Measurements from ENCODE around the gene ADCY7.

Gene ADCY7

DNA sequence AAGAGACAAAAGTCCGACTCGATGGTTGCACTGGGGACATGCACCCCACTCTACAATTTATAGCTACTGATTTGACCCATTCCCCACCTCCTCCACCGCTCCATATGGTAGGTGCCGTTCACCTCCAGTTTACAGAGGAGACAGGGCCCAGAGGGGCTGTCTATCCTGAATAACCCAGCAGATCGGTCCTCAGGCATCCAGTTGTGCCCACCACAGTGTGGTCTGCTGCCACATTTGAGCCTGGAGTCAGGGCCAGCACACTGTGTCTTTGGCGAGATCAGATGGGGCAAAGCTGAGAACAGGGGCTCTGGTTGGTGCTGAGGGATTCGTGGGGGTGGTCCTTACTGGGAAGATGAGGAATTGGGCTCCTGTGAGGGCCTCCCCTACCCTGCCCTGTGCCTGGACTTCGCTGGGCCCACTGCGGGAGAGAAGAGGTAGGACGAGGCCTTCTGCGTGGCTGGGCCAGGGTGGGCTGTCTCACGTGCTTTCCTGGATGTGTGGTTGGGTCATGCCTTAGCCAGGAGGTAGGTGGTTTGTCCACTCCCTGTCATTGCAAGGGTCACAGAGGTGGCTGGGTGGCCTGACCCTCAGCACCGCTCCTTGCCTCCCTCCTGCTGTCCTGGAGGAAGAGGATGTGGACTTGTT, 2.8 kb downstream of the ADCY7 start:
- DNase-seq = no peak

DNA sequence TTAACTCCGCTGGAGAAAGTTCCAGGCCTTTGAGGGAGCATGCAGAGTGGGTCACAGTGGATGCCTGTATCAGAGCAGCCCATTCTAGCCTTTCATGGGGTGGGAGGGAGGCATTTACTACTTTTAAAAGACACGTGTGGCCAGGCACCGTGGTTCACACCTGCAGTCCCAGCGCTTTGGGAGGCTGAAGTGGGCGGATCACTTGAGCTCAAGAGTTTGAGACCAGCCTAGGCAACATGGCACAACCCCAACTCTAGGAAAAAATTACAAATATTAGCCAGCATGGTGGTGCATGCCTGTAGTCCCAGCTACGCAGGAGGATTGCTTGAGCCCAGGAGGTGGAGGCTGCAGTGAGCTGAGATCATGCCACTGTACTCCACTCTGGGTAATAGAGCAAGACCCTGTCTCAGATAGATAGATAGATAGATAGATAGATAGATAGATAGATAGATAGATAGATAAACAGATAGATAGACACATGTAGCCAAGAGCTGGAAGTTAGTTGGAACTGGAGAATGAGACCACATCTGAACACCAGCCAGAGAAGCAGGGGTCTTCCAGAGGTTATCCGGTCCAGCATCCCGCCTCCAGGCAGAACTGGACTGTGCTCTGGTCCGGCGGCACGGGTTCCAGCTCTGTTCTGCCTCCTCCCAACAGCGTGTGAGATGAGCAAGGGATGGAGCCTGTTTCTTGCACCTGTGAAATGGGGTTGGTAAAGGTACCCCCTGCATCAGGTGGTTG, 3.6 kb downstream of the ADCY7 start:
- no peak for DNase-seq

DNA sequence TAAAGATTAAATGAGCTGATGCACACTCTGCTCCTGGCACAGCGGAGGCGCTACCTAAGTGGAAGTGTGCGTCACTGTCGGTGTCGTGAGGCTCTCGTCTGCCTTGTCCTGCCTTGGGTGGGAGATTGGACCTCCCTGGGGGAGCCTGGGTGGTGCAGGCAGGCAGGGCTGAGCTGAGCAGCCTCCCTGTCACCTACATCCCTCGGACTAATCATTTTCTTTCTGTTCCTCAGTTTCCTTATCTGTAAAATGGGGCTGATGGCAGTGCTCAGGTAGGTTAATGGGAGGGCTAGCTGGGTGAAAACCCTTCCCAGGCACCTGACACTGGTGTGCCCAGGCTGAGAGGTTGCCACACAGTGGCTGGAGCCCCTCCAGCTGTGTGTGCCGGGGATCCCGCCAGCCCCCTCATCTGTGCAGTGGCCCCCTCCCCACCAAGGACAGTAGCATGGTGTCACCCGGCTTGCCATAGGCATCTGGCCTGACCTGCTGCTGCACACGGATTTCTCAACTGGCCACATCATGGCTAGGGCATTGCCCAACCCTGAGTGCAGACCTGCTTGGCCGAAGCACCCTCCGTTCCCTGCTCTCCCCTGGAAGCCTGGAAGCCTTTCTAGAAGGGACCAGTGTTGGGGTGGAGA, 4.3 kb downstream of the ADCY7 start:
- no peak for DNase-seq

DNA sequence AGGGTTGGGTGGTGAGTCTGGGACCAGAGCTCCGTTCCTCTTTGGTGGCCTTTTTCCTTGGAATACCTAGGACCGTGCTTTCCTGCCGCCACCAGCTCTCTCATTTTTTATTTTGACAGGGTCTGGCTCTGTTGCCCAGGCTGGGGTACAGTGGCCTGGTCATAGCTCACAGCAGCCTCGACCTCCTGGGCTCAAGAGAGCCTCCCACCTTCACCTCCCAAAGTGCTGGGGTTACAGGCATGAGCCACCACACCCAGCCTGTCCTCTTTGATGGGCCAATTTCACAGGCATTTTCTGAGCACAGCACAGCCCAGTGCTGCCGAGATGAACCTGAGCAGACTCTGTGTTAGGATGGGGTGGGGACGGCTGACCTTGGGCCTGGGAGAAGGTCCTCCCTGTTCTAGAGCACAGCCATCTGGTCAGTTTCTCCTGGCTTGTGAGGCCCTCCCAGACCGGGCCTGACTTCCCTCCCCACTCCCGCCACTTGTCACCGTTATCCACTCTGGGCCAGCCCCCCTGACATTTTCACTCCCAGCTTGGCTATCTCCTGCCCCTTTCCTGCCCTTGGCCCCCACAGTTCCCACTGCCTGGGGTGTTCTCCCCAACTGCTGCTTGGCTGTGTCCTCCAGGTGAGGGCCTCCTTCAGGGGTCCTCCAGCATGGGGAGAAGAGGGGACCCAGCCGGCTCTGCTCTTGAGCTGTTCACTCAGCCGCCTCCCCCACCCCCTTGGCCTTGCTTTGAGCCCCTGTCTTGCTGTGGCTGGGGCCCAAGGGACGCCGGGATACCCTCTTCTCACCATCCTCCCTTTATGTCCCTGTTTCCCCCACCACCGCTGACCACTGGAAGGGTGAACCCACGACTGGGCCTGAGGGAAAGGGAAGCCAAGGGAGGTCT, 5.0 kb downstream of the ADCY7 start:
- DNase-seq = no peak

DNA sequence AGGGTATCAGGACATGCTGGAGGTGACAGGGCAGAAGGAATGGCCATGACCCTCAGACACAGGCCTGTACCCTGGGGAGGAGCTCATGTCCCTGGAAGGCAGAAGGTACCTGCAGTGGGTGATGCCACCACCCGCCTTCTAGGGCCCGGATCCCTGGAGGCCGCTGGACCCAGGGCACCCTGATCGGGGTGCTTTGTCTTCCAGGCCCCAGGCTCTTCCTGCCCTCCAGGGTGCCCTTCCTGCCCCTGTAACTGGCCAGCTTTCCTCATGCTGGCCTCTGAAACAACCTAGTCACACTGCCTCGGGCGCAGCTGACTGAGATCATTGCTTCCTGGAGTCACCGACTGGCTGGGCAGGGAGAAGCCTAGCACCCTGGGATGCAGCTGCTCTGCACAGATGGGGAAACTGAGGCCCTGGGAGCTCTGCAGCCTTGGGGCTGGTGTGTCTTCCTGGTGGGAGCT, 5.8 kb downstream of the ADCY7 start:
- no peak for DNase-seq

DNA sequence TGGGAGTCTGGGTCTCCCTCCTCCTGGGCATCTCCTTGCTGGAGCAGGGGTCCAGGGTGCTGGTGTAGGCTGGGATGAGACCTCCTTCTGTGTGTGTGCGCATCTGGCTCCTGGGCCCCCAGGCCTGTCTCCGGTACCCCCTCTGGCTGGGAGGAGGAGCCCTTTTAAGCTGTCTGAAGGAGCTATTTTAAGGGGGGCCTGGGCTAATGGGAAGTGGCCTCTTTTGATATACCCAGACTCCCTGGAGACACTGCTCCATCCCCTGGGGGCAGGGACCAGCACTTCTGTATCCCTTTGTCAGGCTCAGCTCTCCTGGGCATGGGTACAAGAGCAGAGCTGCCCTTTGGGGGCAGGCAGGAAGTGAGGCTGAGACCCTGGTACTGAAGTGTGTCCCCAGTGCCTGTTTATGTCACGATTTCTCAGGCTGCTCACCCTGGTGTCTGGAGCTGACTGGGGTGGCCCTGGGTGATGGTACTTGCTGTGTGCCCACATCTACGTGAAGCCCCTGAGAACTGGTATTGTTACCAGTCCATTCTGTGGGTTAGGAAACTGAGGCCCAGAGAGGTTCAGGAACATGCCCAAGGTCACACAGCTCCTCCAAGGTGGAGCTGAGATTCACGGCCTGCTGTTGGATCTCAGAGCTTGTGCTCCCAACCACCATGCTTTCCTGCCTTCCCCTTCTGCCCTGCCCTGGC, 6.5 kb downstream of the ADCY7 start:
- no peak for DNase-seq

DNA sequence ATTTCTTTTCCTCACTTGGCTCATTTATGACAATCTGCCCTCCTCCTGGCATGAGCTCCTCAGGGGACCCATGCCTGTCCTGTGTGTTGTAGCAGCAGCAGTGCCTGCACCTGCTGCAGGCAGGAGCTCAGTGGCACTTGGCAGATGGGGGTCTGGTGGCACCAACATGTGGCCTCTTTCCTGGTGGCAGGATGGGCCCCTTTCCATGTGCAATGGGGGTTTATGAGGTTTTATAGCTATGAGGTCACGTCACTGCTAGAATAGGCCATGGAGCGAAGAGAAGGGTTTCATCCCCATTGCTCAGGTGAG, 7.0 kb downstream of the ADCY7 start:
- no peak for DNase-seq

DNA sequence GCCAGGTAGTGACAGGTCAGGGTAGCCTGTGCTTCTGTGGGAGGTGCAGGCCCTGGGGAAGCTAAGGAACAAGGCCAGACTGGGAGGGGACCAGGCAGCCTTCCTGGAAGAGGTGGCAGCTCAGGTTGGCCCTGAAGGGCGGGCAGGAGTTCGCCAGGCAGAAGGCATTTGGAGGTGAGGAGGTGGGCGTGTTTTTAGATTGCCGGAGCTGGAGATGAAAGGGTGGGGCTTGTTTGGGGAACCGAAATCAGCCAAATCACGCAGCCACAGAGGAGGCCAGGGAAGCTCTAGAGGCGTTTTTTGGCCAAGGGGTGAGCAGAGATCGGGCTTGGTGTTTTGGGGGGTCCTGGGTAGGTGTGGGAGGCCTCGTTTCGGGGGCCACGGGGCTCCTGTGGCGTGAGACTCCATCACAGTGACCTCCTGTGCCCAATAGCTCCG, 7.6 kb downstream of the ADCY7 start:
- no peak for DNase-seq

DNA sequence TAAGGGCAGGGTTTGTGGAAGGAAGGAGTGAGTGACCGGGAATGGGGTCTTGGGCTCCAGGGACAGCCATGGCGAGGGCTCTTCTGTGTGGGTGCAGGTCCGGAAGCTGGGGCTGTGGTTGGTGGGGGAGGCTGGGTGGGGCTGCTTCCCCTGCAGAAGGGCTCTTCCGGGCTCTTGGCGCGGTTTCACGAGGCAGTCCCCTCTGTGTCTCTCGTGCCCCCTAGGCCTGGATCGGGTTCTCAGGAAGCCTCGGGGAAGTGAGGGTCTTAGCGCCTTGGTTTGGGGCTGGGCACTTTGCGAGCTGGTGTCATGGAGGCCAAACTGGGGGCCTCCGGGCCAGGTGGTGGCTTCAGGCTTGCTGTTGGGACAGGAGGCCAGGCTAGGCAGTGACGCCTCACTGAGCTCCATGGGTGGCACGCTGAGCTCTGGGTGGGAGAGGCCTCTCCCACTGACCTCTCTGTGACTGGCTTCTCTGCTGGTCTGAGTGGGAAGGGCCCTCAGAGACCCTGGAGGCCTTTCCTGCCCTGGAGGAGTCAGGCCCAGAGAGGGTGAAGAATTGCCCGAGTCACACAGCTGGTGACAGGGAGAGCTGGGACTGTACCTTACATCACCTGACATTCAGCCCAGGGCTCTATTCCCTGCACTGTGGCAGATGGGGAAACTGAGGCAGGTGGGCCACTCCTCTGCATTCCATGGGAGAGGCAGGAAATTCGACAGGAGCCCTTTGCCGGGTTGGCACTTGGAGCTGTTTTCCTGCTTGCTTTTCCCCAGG, 8.2 kb downstream of the ADCY7 start:
- no peak for DNase-seq

DNA sequence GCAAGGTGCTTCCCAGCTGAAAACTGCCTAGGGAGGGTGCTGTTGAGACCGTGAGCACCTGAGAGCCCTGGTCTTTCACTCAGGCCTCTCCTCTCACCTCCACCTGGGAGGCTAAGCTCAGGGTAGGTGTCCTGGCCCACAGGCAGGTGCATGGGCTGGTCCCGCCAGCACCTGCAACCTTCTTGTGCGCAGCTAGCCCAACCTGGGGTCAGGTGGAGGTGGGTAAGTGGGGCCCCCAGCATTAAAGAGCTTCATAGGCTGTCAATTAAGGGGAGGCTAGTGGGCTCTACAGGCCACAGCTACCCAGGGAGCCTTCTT, 8.7 kb downstream of the ADCY7 start:
- no peak for DNase-seq

DNA sequence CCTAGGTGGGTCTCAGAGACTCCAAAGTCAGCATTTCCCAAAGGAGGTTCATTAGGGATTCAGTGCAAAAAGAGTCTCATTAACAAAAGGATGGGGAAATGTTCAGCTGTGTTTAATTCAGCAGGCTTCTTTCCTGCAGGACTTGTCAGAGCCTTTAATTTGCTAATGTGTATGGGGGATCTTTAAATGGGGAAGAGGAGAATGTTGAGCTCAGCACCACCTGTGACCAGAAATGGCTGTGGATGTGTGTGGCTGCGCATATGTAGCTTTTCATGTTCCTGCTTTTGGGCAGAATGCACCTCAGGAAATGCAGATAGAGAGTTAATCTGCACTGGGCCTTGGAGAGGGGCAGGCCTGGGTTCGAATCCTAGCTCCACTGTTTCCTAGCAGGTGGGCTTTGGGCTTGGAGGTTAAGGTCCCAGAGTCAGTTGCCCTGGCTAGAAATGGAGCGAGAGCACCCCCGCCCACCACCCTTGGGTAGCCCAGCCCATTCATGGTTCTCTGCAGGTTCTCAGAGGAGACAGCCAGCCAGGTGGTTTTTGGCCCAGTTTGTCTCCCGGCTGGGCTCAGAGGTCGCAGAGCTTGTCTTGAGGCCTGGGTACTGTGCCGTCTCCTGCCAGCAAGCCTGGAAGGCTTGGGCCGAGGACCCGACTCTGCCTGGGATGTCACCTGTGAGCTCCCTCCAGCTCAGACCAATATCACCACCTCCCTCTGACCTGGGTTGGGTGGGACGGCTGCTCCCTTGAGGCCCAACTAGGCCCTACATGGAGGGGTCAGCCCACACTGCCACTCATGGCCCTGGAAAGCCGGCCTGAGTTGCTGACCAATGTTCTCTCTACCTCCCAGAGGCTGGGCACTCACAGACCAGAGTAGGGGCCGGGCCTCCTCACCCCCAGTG, 9.3 kb downstream of the ADCY7 start:
- no peak for DNase-seq

DNA sequence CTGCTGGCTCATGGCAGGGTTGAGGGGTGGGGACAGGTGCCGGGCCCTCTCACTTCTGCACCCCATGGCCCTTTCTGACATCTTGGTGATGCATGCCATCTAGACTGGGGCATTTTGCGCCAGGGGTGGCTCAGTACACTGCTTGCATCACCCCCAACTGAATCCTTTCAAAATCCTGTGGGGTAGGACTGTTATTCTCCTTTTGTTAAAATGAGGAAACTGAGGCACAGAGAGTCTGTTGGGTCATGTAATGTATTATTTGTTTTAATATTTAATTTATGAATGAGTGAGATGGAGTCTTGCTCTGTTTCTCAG, 9.9 kb downstream of the ADCY7 start:
- DNase-seq = no peak

DNA sequence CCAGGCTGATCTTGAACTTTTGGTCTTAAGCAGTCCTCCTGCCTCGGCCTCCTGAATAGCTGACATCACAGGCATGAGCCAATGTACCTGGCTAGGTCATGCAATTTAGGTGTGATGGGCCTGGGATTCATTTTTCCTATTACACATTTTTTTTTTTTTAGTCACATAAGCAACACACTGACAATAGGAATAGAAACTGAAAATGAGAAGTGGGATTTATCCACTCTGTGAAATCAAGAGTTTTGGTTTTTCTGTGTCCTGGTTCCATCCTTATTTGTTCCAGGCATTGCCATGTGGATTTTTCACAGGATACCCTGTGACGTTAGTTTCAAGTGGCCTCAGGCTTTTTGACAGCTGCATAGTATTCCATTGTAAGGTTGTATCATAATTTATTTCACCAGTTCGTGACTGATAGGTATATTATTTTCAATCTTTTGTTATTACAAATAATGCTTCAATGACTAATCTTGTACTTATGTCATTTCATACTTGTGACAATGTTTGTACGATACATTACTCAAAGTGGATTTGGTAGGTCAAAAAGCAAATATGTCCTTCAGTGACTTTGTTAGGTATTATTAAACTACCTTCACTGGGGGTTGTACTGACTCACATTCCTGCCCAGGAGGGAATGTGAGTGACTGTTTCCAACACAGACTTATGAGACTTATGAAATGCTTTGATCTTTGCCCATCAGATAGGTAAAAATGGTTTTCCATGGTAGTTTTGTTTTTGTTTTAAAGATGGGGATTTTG, 10.6 kb downstream of the ADCY7 start:
- no peak for DNase-seq

DNA sequence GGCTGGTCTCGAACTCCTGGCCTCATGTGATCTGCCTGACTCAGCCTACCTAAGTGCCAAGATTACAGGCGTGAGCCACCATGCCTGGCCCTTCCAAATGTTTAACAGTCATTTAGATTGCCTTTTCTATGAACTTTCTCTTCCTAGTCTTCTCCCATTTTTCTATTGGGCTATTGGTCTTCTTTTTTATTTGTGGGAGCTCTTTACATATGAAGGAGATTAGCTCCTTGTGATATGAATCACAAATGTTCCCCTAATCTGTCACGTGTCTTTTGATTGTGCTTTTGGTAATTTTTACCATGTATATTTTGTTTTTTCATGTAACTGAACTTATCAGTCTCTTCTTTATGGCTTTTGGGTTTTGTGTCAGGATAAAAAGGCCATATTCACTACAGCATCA, 11.9 kb downstream of the ADCY7 start:
- DNase-seq = no peak

DNA sequence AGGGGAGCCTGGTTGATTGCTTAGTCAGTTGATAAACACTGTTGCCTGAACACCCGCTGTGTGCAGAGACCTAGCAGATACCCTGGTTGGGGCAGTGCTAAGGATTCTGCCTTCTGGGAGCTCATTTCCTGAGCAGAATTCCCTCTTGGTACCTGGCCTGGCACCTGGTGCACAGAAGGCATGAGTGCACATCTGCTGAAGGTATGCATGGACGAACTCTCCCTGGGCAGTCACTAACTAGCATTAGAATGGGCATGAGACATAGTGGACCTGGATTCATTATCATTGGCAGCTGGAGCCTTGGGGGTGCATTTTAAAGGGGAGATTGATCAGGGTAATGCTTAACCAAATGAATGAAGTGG, 13.1 kb downstream of the ADCY7 start:
- no peak for DNase-seq

DNA sequence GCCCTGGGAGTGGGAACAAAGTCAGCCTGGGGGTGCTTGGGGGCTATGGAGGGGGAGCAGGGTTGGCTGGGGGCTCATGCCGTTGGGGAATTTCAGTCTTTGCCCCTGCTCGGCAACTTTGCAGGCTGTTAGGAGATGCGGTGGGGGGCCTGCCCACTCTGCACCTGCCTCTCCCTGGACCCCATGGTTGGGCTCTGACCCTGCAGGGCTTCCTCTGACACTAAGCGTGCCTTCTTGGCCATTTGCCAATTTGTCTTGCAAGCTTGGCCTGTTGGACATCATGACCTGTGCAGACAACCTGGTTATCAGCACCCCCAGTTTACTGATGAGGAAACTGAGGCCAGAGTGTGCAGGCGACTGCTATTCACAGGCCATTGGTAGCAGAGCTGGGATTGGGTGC, 14.6 kb downstream of the ADCY7 start:
- DNase-seq = no peak

DNA sequence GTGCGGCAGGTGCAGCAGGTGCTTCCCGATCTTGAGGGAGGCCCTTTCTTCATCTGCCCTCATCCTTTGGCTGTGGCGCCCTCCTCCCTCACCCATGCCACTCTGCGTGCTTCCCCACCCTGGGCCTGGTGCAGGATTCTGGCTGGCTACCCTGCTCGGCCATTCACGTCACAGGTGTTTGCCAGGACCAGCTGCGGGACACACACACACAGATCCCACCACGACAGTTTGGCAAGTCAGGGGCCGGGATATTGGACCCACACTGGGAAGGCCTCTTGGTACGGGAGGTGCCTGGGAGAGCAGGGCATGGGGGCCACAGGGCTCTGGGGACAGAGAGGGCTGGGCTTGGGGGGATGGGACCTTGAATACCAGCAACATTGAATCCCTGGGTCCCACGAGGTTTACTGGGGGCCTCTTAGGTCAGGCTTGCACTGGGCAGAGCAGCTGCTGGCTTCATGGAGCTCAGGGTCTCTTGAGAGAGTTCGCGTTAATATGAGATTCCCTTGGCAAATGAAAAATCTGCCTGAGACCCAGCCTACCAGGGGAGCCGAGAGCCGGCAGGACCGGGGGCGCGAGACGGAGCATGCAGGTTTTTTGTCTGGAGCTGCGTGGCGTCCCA, 15.1 kb downstream of the ADCY7 start:
- no peak for DNase-seq

DNA sequence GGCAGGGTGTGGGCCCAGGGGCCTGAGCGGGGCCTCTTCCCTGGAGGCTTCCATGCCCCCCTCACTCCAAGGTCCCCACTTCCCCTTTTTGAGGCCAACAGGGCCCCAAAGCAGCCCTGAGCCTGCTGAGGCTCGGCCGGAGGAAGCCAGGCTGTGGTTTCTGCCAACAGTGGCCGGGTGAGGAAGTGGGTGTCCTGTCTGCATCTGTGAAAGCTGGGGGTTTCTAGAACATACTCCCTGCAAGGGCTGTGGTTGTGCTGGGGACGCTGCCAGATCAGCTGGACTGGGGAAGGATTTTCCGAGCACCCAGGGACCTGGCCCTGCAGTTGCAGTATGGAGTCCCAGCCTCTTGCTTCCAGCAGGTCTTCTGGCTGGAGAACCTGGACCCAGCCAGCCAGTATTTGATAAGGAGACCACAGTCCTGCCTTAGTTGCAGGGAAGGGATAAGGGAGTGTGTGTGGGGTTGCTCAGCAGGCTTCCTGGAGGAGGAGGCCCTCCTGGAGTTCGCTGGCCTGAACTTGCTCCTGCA, 15.7 kb downstream of the ADCY7 start:
- DNase-seq = no peak

DNA sequence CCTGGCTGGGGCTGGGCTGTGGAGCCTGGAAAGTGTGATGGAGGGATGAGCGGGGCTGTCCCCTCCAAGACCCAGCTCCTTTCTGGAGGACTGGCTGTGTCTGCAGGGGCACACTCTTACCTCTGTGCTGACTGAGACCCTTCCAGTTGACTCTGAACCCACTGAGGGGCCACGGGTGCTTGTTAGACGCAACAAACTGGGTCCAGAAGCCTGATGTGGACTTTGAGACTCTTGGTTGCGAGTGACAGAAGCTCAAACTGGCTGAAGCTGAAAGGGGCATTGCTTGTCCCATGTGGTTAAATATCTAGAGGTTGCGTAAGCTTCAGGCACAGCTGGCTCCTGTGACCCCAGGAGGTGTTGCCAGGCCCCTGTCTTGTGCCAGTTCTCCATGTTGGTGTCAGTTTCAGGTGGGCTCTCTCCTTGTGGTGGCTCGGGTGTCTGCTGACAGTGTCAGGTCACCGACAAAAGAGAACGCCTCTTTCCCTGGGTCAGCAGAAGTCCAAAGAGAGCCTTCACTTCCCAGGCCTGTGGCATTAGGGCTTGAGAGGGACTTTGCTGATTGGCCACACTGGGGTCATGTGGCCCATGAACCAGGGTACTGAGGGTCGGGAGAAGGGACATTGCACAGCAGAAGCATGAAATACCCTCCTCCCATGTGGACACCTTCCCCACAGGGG, 16.7 kb downstream of the ADCY7 start:
- DNase-seq = no peak

Data from NCI-H446 treated with DMSO at 0.1 percent for 48 hours (cell line).